ENCODE measurements around the gene MTCH1. TPM values are rescaled to one million over a fixed set of nuclear protein-coding genes. Genes with fewer than 3 reads are reported as not detected.

MTCH1 gene
- total and polyA plus RNA-seq, 9 of the 15 experiments (the other 6 are each of a cell fraction or from before 2014, with no cell fraction given), result 7.9 to 161 (median 118) TPM

DNA sequence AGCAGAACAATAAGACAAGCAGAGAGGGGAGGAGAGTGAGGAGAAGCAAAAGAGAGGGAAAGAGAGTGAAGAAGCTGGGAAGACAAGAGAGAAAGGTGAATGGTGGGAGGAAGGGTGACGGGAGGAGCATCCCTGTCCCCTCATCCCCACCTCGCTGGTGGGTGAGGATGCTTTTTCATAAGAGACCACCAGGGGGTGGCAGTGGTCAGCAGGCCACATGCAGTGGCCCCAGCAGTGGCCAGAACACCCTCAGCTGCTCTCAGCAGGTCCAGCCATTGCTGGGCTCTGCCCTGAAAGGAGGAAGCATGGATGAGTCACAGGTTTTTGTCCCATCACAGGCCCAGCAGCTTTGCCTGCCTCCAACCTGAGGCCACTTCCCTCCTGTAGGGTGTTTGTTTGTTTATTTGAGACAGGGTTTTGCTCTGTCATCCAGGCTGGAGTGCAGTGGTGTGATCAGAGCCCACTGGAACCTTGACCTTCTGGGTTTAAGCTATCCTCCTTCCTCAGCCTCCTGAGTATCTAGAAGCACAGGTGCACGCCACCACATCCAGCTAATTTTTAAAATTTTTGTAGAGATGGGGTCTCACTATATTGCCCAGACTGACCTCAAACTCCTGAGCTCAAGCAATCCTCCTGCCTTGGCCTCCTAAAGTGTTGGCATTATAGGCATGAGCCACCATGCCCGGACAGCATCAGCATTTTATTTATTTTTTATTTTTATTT, 43.4 kb upstream of the MTCH1 start (continued):
- TF ChIP-seq, protein P1, sequence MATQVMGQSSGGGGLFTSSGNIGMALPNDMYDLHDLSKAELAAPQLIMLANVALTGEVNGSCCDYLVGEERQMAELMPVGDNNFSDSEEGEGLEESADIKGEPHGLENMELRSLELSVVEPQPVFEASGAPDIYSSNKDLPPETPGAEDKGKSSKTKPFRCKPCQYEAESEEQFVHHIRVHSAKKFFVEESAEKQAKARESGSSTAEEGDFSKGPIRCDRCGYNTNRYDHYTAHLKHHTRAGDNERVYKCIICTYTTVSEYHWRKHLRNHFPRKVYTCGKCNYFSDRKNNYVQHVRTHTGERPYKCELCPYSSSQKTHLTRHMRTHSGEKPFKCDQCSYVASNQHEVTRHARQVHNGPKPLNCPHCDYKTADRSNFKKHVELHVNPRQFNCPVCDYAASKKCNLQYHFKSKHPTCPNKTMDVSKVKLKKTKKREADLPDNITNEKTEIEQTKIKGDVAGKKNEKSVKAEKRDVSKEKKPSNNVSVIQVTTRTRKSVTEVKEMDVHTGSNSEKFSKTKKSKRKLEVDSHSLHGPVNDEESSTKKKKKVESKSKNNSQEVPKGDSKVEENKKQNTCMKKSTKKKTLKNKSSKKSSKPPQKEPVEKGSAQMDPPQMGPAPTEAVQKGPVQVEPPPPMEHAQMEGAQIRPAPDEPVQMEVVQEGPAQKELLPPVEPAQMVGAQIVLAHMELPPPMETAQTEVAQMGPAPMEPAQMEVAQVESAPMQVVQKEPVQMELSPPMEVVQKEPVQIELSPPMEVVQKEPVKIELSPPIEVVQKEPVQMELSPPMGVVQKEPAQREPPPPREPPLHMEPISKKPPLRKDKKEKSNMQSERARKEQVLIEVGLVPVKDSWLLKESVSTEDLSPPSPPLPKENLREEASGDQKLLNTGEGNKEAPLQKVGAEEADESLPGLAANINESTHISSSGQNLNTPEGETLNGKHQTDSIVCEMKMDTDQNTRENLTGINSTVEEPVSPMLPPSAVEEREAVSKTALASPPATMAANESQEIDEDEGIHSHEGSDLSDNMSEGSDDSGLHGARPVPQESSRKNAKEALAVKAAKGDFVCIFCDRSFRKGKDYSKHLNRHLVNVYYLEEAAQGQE (IDR thresholded peaks at IDR 0.05; ENCODE audit: borderline replicate concordance), result peak; percentile 98
- TF ChIP-seq, protein P1 (CRISPR knock-in tag; IDR thresholded peaks at IDR 0.05; ENCODE audit: low read depth), result no peak; the same call in 1 of the 2 replicates
- TF ChIP-seq JUND (IDR thresholded peaks at IDR 0.05; ENCODE audit: borderline replicate concordance, low read depth, low read length), result peak; percentile 99
- peak; percentile 98 for TF ChIP-seq JUND (tag; IDR thresholded peaks at IDR 0.05; ENCODE audit: borderline replicate concordance, low read depth, low read length)
- TF ChIP-seq SRSF3 (IDR thresholded peaks at IDR 0.05; ENCODE audit: insufficient read depth, low read length), result no peak
- peak; percentile 80 to 84 for TF ChIP-seq KDM1A (IDR thresholded peaks at IDR 0.05)
- peak; percentile 39; the same call in 1 of the 2 replicates for TF ChIP-seq LEF1 (IDR thresholded peaks at IDR 0.05)
- TF ChIP-seq RBBP5 (IDR thresholded peaks at IDR 0.05; ENCODE audit: borderline replicate concordance, insufficient read depth, low read length, poor library complexity, severe bottlenecking), result no peak
- TF ChIP-seq ZNF232 (CRISPR knock-in tag; IDR thresholded peaks at IDR 0.05), result no peak
- TF ChIP-seq ZNF384 (IDR thresholded peaks at IDR 0.05; ENCODE audit: low read depth, low read length), result peak; percentile 42
- no peak for TF ChIP-seq ZNF174 (CRISPR knock-in tag; IDR thresholded peaks at IDR 0.05)
- TF ChIP-seq ZFP91 (CRISPR knock-in tag; IDR thresholded peaks at IDR 0.05), result no peak
- no peak for TF ChIP-seq ASH1L (IDR thresholded peaks at IDR 0.05; ENCODE audit: borderline replicate concordance, low read depth, partially characterized antibody)
- peak; percentile 93; the same call in 1 of the 2 replicates for TF ChIP-seq SREBF2 (CRISPR knock-in tag; IDR thresholded peaks at IDR 0.05)
- no peak for TF ChIP-seq NR3C1 (CRISPR knock-in tag; IDR thresholded peaks at IDR 0.05)
- no peak for TF ChIP-seq MXD1 (CRISPR knock-in tag; IDR thresholded peaks at IDR 0.05; ENCODE audit: borderline replicate concordance, poor library complexity, severe bottlenecking)
- no peak for TF ChIP-seq FOXA1 (IDR thresholded peaks at IDR 0.05; ENCODE audit: borderline replicate concordance)
- no peak for TF ChIP-seq ZNF778 (CRISPR knock-in tag; IDR thresholded peaks at IDR 0.05)
- TF ChIP-seq SMARCA4 (IDR thresholded peaks at IDR 0.05), result peak; percentile 89; the same call in 1 of the 2 replicates
